GM06990 (cell line): Measurements from ENCODE around the gene GPR26.

ENCODE experiments used
- DNase-seq: peaks from one replicate; pipeline ENCODE4 v3.0.0-alpha.2; 2011; ENCODE audit not compliant: insufficient read length; ENCODE audit errors: extremely low read depth
- H3K27me3 ChIP-seq: replicated peaks from 2 replicates; pipeline ENCODE4 v1.6.0; 2011; ENCODE audit warnings: low read length; ENCODE audit not compliant: control insufficient read depth, insufficient read depth
- H3K36me3 ChIP-seq: 2 replicates; pipeline ENCODE4 v1.5.1; 2011; ENCODE audit warnings: low read length; ENCODE audit not compliant: control insufficient read depth, insufficient read depth
- H3K4me3 ChIP-seq: replicated peaks from 2 replicates; pipeline ENCODE4 v1.5.1; 2011; ENCODE audit warnings: low read depth, mild to moderate bottlenecking, control low read depth, low read length
- CTCF ChIP-seq: IDR thresholded peaks from 2 replicates; pipeline ENCODE4 v1.5.1; 2011; ENCODE audit warnings: low read length, control low read depth, mild to moderate bottlenecking, inconsistent platforms; ENCODE audit not compliant: insufficient read depth, poor library complexity, severe bottlenecking

Gene GPR26

GRCh38 chr10:123685260-123685659, 19.1 kb downstream of the GPR26 start:
- Histone ChIP-seq H3K4me3 (no peak overlapping the region), H3K27me3 (peaks cover 2% of the 10 kb centered on the region), H3K36me3 (no peaks in the 10 kb centered on the region)
- no peak for DNase-seq
- TF ChIP-seq CTCF = no peak

- Histone ChIP-seq H3K27me3 (peaks cover 2% of the 10 kb centered on the region), H3K4me3 (no peak overlapping the region), H3K36me3 (no peaks in the 10 kb centered on the region)
- no peak for TF ChIP-seq CTCF
- no peak for DNase-seq
These were observed 21.6 kb downstream of the GPR26 start for GRCh38 chr10:123687758-123688157.

- H3K4me3 ChIP-seq = no peak overlapping the region
- TF ChIP-seq CTCF = no peak
- H3K27me3 ChIP-seq = peaks cover 2% of the 10 kb centered on the region; the same call in 1 of the 2 replicates
- DNase-seq = no peak
- H3K36me3 ChIP-seq = no peaks in the 10 kb centered on the region
These were observed 23.7 kb downstream of the GPR26 start for GRCh38 chr10:123689880-123690279.

GRCh38 chr10:123703195-123703790, 37.1 kb downstream of the GPR26 start:
- Histone ChIP-seq H3K4me3 (no peak overlapping the region), H3K36me3 (no peaks in the 10 kb centered on the region), H3K27me3 (no peaks in the 10 kb centered on the region; the same call in 1 of the 2 replicates)
- no peak for DNase-seq
- TF ChIP-seq CTCF = no peak

GRCh38 chr10:123704076-123704475, 37.9 kb downstream of the GPR26 start:
- no peak overlapping the region for H3K4me3 ChIP-seq
- no peak for DNase-seq
- no peak for TF ChIP-seq CTCF
- H3K36me3 ChIP-seq = no peaks in the 10 kb centered on the region
- no peaks in the 10 kb centered on the region; the same call in 1 of the 2 replicates for H3K27me3 ChIP-seq

- TF ChIP-seq CTCF = no peak
- no peak for DNase-seq
- no peaks in the 10 kb centered on the region for H3K36me3 ChIP-seq
- no peaks in the 10 kb centered on the region; the same call in 1 of the 2 replicates for H3K27me3 ChIP-seq
- no peak overlapping the region for H3K4me3 ChIP-seq
These were observed 38.7 kb downstream of the GPR26 start for GRCh38 chr10:123704812-123705211.
